Hepatocyte (in vitro differentiated cells): ENCODE measurements around the gene SPRYD7.

Source experiments
- EZH2phosphoT487 ChIP-seq: fragments of 200-600 bp; sonication (generic); IDR thresholded peaks from one replicate; pipeline ENCODE4 v1.6.1; 2018; ENCODE audit warnings: antibody characterized with exemption, mild to moderate bottlenecking, low read depth, moderate library complexity; ENCODE audit not compliant: unreplicated experiment, severe bottlenecking
- TF ChIP-seq, protein P1 (sequence below): fragments of 200-600 bp; sonication (generic); IDR thresholded peaks from 2 replicates; pipeline ENCODE4 v1.5.1; 2016; ENCODE audit warnings: antibody characterized with exemption, mild to moderate bottlenecking; ENCODE audit not compliant: poor library complexity

DNA sequence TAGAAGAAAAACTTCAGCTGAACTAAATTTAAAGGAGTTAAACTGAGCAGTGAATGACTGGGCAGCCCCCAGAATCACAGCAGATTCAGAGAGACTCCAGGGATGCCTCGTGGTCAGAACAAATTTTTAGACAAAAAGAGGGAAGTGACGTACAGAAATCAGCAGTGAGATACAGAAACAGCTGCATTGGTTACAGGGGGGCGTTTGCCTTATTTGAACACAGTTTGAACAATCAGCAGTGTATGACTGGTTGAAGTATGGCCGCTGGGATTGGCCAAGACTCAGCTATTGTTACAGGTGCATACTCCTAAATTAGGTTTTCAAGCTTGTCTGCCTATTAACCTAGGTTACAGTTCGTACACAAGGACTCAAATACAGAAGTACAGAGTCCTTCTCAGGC, 2.2 kb upstream of the SPRYD7 start:
- TF ChIP-seq, protein P1, sequence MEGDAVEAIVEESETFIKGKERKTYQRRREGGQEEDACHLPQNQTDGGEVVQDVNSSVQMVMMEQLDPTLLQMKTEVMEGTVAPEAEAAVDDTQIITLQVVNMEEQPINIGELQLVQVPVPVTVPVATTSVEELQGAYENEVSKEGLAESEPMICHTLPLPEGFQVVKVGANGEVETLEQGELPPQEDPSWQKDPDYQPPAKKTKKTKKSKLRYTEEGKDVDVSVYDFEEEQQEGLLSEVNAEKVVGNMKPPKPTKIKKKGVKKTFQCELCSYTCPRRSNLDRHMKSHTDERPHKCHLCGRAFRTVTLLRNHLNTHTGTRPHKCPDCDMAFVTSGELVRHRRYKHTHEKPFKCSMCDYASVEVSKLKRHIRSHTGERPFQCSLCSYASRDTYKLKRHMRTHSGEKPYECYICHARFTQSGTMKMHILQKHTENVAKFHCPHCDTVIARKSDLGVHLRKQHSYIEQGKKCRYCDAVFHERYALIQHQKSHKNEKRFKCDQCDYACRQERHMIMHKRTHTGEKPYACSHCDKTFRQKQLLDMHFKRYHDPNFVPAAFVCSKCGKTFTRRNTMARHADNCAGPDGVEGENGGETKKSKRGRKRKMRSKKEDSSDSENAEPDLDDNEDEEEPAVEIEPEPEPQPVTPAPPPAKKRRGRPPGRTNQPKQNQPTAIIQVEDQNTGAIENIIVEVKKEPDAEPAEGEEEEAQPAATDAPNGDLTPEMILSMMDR, result no peak
- TF ChIP-seq EZH2phosphoT487, result no peak
